ENCODE data around the gene FOXO6. TPM values are rescaled to one million over a fixed set of nuclear protein-coding genes. Genes with fewer than 3 reads are reported as not detected.

Gene FOXO6
- total and polyA plus RNA-seq, 10 of the 15 experiments (the other 5 are each of a cell fraction or from before 2014, with no cell fraction given) = 0.37 TPM; not detected in 9

GRCh38 chr1:41417335-41417682, 56.1 kb downstream of the FOXO6 start:
- no peak for FAIRE-seq
- no peaks in the 10 kb centered on the region for H3K36me3 ChIP-seq (ENCODE audit: control insufficient read depth in 2 of 2, insufficient read depth in 2 of 2, low read length in 1 of 2)
- no peaks in the 10 kb centered on the region for H3K79me2 ChIP-seq (ENCODE audit: control insufficient read depth, insufficient read depth, low read length)
- SMC1A ChIA-PET (ENCODE audit: uncharacterized antibody, unreplicated experiment) = interaction anchor here (0.6 to 7.0 kb wide), 16 partner anchors 12 to 275 kb away, joined by 3 to 114 read pairs (median 4); no protein-coding TSS in a partner anchor
- no peak overlapping the region for H2AFZ ChIP-seq (ENCODE audit: control insufficient read depth, low read depth, low read length)
- no peaks in the 10 kb centered on the region; a peak in 1 of 4 replicates for H3K27me3 ChIP-seq (replicated peaks in 1 of 2; ENCODE audit: control insufficient read depth in 2 of 2, insufficient read depth in 2 of 2, low read length in 1 of 2)
- H3K27ac ChIP-seq (ENCODE audit: control insufficient read depth, insufficient read depth) = no peak overlapping the region
- no peak for ATAC-seq
- intact Hi-C loops (cut with micrococcal nuclease; ENCODE audit: unreplicated experiment) = loop anchor here (1.0 kb wide), 3 partner anchors 94 to 149 kb away; no protein-coding TSS in a partner anchor
- H3K4me3 ChIP-seq = no peak overlapping the region
- H3K4me1 ChIP-seq (ENCODE audit: control insufficient read depth, insufficient read depth, low read length) = no peaks in the 10 kb centered on the region
- no peaks in the 10 kb centered on the region for H4K20me1 ChIP-seq (ENCODE audit: control insufficient read depth, insufficient read depth)
- WGBS (ENCODE audit: insufficient coverage, insufficient replicate concordance, low lambda C conversion rate, missing lambda C conversion rate) = 0% methylated on average over 1 of the region's 1 CpG
- CTCF ChIA-PET = interaction anchor here (0.6 to 11.1 kb wide), 25 partner anchors 14 to 757 kb away, joined by 3 to 261 read pairs (median 6); partner anchors contain the start of gene FOXO6
- H3K9ac ChIP-seq (ENCODE audit: control insufficient read depth, insufficient read depth, low read length) = no peak overlapping the region
- no TSS peak for BruUV-seq (replicated peaks)
- in situ Hi-C loops (cut with MboI) = no loop called here
- H3K4me2 ChIP-seq (ENCODE audit: control insufficient read depth, insufficient read depth) = no peak overlapping the region
- no peak for DNase-seq (ENCODE audit: low read depth, low spot score)
- RAD21 ChIA-PET (ENCODE audit: unreplicated experiment) = interaction anchor here (0.7 to 7.7 kb wide), 17 partner anchors 15 to 150 kb away, joined by 3 to 132 read pairs (median 5); partner anchors contain the start of gene FOXO6
- H3K9me3 ChIP-seq (replicated peaks; ENCODE audit: control insufficient read depth, insufficient read depth, low read length) = no peaks in the 10 kb centered on the region
- POLR2A ChIA-PET = no interaction called here
- TF ChIP-seq EGR1 (IDR thresholded peaks at IDR 0.05; ENCODE audit: borderline replicate concordance in 1 of 2, low read depth in 2 of 2, low read length in 2 of 2) = no peak
- TF ChIP-seq YY1 (IDR thresholded peaks at IDR 0.05; ENCODE audit: low read depth, low read length) = no peak
- no peak for TF ChIP-seq ZZZ3 (IDR thresholded peaks at IDR 0.05; ENCODE audit: control insufficient read depth, insufficient read length, low read depth)
- no peak for TF ChIP-seq NFYA (IDR thresholded peaks at IDR 0.05; ENCODE audit: borderline replicate concordance, low read depth, low read length)
- no peak for TF ChIP-seq HDGF (IDR thresholded peaks at IDR 0.05)
- TF ChIP-seq POLR2AphosphoS5 (IDR thresholded peaks at IDR 0.05; ENCODE audit: low read length) = no peak
- TF ChIP-seq ETV6 (conservative IDR thresholded peaks at IDR 0.05 in 1 of 2, IDR thresholded peaks at IDR 0.05 in 1 of 2; ENCODE audit: borderline replicate concordance in 1 of 2, low read depth in 1 of 2) = no peak
- no peak for TF ChIP-seq TAF1 (IDR thresholded peaks at IDR 0.05; ENCODE audit: borderline replicate concordance, low read depth, low read length)
- no peak for TF ChIP-seq POLR2A (IDR thresholded peaks at IDR 0.05; ENCODE audit: low read depth, low read length)
- TF ChIP-seq ZNF687 (IDR thresholded peaks at IDR 0.05) = no peak
- TF ChIP-seq CEBPZ (IDR thresholded peaks at IDR 0.05; ENCODE audit: low read depth, low read length) = no peak
- TF ChIP-seq USF2 (IDR thresholded peaks at IDR 0.05; ENCODE audit: borderline replicate concordance, low read depth, low read length) = no peak
- TF ChIP-seq CBX3 (IDR thresholded peaks at IDR 0.05; ENCODE audit: borderline replicate concordance, low read depth) = no peak
- no peak for TF ChIP-seq IRF5 (IDR thresholded peaks at IDR 0.05; ENCODE audit: borderline replicate concordance)
